GM12892 (cell line): ENCODE measurements around the gene PRSS2. TPM values are rescaled to one million over a fixed set of nuclear protein-coding genes. Genes with fewer than 3 reads are reported as not detected.
"Not testable (repeated sequence)": the region's sequence is repeated elsewhere in the genome, so short reads cannot be mapped to it uniquely, and the experiment has no call there.

Experiments used
- DNase-seq: peaks from one replicate; pipeline ENCODE4 v3.0.0; 2011; ENCODE audit not compliant: insufficient read length
- FAIRE-seq: peaks from 2 replicates; lab custom pipeline; 2011; peaks lifted over from hg19 to GRCh38; lab: Jason Lieb, UNC
- POLR2A ChIP-seq: IDR thresholded peaks from 2 replicates; pipeline ENCODE4 v1.6.1; 2011; ENCODE audit warnings: low read depth, low read length, control low read depth
- POLR2AphosphoS5 ChIP-seq: IDR thresholded peaks from 2 replicates; pipeline ENCODE4 v1.6.1; 2011; ENCODE audit warnings: low read depth, low read length, control low read depth
- TAF1 ChIP-seq: IDR thresholded peaks from 2 replicates; pipeline ENCODE4 v1.6.1; 2011; ENCODE audit warnings: low read depth, mild to moderate bottlenecking, control low read depth, low read length, borderline replicate concordance
- polyA plus RNA-seq: library from polyadenylated mRNA; unstranded; fragments of >200 nt; gene quantifications from one replicate; pipeline ENCODE4 v1.2.1, GENCODE V29; 2012; ENCODE audit warnings: missing spikeins, inconsistent platforms; ENCODE audit not compliant: missing spikeins

PRSS2 gene
- polyA plus RNA-seq: 0.91 TPM

- FAIRE-seq: no peak
- TF ChIP-seq TAF1 (no peak), POLR2A (no peak), POLR2AphosphoS5 (no peak)
- no peak for DNase-seq
These were observed at the start of gene PRSS2 for GRCh38 chr7:142770661-142771352. Gene PRSS2, plus strand, starts transcription at chr7:142770970. Its CDS starts 13 bp downstream, at chr7:142770983.

DNA sequence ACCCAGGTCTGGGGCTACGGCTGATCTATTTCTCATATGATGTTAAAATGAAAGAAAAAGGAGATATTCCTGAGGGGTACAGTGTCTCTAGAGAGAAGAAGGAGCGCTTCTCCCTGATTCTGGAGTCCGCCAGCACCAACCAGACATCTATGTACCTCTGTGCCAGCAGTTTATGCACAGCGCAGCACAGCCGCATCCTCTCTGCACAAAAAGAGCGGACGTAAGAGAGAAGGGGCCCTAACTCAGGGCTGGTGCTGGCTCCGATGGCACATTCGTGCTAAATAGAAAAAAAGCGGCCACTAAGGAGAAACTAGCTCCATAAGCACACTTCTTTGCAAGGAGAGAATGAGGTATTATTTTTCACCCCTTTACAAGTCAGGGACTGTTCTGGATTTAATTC is 49.8 kb upstream of the PRSS2 start:
- DNase-seq (no peak), FAIRE-seq (no peak)
- TF ChIP-seq POLR2A (no peak), POLR2AphosphoS5 (no peak), TAF1 (no peak)

DNA sequence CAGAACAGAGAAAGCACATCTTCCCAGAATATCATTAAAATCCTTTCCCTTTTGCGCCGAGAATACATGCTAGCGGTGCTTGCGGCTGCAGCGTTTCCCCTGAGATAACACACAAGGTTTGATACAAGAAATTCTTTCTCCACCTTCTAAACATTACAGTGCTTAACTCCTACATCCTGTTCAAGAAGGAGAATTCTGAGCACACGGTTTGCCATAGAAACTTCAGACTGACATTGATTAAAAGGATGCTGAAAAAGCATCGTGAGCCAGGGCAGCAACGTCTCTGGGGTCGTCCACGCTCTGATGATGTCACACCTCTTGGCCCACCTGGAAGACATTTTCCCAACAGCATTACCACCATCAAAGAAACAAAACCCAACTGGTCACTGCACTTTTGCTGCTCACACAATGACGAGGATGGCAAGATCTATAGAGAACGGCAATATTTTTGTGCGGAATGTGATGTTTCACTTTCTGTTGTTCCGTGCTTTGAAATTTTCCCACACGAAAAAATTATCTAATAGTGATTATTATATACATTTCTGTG is 48.4 kb upstream of the PRSS2 start:
- no peak for DNase-seq
- TF ChIP-seq POLR2AphosphoS5 (no peak), TAF1 (no peak), POLR2A (no peak)
- peak; percentile 78 for FAIRE-seq

DNA sequence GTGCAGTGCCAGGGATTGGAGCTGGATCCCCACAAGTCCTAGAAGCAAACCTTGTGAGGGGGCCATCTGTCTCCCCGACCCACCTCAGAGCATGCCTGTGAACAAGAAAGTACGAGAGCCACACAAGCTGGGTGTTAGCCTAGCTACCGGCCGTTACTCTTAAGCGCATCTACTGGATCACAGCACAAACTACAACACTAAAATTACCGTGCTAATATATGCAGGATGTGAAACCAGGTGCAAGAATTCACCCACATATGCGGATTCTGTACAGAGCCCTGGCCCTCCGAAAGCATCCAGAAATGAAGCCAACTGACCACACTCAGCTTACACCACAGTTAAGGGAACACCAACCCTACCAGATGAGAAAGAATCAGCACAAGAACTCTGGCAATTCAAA is 37.5 kb upstream of the PRSS2 start:
- FAIRE-seq (peak; percentile 90), DNase-seq (no peak)
- TF ChIP-seq TAF1: no peak
- TF ChIP-seq POLR2AphosphoS5: no peak
- TF ChIP-seq POLR2A: no peak

DNA sequence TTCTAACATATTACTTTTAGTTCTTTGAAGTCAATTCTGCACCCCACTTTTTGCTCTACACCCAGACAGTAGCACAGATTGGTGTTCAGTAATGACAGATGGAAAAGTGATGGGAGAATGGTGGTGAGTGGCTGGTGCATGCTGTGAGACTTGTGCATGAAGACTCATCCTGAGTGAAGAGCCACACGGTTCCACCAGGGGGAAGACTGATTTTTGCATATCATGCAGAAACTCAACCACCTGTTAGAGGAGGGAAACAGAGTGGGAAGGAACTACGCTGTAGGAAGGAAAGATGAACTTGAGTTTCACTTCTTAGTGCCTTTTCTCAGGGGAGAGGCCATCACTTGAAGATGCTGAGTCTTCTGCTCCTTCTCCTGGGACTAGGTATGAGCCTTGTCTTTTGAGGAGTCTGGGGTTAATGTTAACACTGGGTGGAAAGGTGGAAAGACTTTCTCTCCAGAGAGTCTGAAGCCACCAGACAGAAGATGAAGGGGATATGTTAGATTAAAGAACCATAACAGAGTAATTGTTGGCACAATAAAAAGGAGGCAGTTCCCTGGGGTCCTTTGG is 30.8 kb upstream of the PRSS2 start:
- TF ChIP-seq POLR2AphosphoS5: no peak
- TF ChIP-seq POLR2A: no peak
- no peak for TF ChIP-seq TAF1
- FAIRE-seq (peak; percentile 96), DNase-seq (no peak)

DNA sequence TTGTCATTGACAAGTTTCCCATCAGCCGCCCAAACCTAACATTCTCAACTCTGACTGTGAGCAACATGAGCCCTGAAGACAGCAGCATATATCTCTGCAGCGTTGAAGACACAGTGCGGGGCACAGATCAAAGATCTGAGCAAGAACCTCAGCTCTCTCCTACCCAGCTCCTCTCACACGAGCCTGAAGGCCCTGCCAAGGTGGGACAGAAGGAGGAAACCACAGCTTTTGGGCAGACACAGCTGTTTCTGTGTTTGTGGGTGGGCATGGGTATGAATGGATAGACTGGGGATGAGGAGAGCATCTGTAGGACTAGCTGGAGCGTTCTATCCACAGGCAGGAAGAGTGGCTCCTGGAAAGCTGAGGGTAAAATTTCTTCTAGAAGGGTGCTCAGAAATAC is 30.0 kb upstream of the PRSS2 start:
- TF ChIP-seq POLR2A (no peak), POLR2AphosphoS5 (no peak), TAF1 (no peak)
- no peak for FAIRE-seq
- DNase-seq: no peak

GRCh38 chr7:142741932-142742331 is 28.8 kb upstream of the PRSS2 start:
- not testable (repeated sequence) for DNase-seq, FAIRE-seq

DNA sequence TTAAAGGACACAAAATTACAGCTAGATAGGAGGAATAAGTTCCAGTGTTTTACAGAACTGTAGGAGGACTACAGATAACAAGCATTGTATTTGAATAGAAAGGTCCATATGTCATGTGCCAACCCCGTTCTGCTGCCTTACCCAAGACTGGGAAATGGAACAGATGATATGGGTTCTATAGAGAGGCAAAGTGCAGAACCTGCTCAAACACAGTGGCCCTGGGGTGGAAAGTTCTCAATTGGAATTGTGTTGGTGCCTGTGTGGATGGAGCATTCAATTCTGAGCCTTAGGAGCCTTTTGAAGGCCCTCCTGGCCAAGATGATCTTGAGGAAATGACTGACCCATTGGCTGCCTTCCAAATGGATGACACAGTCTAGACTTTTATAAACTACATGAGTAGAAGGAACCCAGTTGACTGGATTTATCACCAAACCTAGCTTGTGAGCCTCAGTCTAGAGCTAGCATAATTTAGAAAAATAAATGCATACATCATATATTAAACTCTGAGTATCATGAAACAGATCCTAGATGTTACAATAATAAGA is 25.6 kb upstream of the PRSS2 start:
- no peak for DNase-seq
- no peak for TF ChIP-seq POLR2AphosphoS5
- TF ChIP-seq POLR2A: no peak
- FAIRE-seq: no peak

DNA sequence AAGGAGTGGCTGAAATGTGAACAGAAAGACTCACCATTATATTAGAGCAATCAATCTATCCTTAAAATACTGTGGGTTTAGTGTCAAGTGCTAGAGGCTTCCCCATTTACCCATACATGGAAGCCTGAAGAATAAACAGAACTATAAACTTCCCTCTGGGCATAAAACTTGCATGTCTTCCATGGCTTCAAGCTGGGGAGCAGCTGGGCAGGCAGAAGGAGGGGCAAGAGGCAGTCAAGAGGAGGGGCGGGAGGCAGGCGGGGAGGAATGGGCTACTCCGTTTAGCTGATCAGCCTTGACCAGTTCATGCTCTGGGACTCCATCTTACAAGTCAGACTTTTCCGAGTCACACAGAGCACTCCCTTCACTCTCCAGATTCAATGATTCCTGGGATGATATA is 25.0 kb upstream of the PRSS2 start:
- no peak for TF ChIP-seq POLR2AphosphoS5
- no peak for TF ChIP-seq POLR2A
- no peak for FAIRE-seq
- DNase-seq: no peak

GRCh38 chr7:142746264-142746663 is 24.5 kb upstream of the PRSS2 start:
- FAIRE-seq: no peak
- DNase-seq: no peak
- TF ChIP-seq POLR2AphosphoS5: no peak
- TF ChIP-seq POLR2A: no peak
- TF ChIP-seq TAF1: no peak

- DNase-seq, FAIRE-seq: not testable (repeated sequence)
These were observed 22.4 kb upstream of the PRSS2 start for GRCh38 chr7:142748410-142748809.

GRCh38 chr7:142749218-142749993 is 21.4 kb upstream of the PRSS2 start, which contains the start of gene PRSS1:
Gene PRSS1, plus strand, starts transcription at chr7:142749472. Its CDS starts 13 bp downstream, at chr7:142749485.
- DNase-seq (no peak), FAIRE-seq (no peak)
- TF ChIP-seq TAF1 (no peak), POLR2AphosphoS5 (no peak), POLR2A (no peak)
